GM21619 (cell line): ENCODE results near the gene STAT5A.
"Not testable (repeated sequence)": the region's sequence is repeated elsewhere in the genome, so short reads cannot be mapped to it uniquely, and the experiment has no call there.

ENCODE experiments used
- ATAC-seq: cut with Tn5 transposase; IDR thresholded peaks from one replicate; pipeline ENCODE4 v1.9.1; 2021; ENCODE audit not compliant: unreplicated experiment

STAT5A gene

GRCh38 chr17:42359133-42359532 lies 70.8 kb downstream of the STAT5A start:
- no peak for ATAC-seq

- ATAC-seq, result not testable (repeated sequence)
Observed at GRCh38 chr17:42360388-42360787, 72.1 kb downstream of the STAT5A start.
